ENCODE results near the gene COL6A1.
A peak's percentile ranks its signal among the peaks of the same experiment; 100 is the strongest.

The COL6A1 gene

DNA sequence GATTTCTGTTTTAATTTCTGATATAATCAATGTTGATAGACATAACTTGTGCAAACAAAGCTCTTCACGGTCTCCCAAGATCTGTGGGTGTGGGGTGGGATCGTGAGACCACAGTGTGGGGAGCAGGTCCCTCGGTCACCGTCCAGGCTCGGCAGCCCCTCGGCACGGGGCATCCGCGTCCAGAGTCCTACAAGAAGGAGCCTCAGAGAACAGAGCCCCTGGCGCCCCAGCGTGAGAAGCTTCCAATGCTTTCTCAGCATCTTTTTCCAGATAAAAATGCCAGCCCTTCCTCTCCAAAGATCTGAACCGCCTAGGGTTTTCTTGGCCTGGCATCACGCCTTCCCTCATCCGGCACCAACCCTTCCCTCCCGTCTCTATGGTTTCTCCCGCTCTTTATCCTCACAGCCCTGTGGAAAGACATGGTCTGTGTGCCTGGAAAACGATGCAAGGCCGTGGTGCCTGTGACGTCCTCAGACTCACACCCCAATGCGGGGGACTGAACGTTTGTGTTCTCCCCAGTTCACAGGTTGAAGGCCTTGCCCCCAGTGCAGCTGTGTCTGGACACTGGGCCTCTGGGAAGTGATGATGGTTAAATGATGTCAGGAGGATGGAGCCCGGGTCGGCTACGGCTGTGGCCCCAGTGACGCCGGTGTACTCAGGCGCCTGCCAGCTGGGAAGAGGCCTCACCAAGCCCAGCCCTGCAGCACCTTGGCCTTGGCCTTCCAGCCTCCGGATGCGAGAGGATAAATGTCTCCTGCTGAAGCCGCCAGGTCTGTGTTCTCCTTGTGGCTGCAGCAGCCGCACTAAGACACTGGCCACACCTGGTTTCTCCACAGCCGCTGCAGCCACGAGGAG, 70.5 kb downstream of the COL6A1 start:
- no peaks in the 10 kb centered on the region for H3K36me3 Mint-ChIP-seq
- peak overlapping the region; percentile 70 for H3K27ac Mint-ChIP-seq
- peaks cover 25% of the 10 kb centered on the region for H3K4me1 Mint-ChIP-seq (ENCODE audit: low read depth)
- H3K9me3 Mint-ChIP-seq (ENCODE audit: low read depth): no peaks in the 10 kb centered on the region
- H3K27me3 Mint-ChIP-seq: no peaks in the 10 kb centered on the region
- no peak overlapping the region for H3K4me3 Mint-ChIP-seq

DNA sequence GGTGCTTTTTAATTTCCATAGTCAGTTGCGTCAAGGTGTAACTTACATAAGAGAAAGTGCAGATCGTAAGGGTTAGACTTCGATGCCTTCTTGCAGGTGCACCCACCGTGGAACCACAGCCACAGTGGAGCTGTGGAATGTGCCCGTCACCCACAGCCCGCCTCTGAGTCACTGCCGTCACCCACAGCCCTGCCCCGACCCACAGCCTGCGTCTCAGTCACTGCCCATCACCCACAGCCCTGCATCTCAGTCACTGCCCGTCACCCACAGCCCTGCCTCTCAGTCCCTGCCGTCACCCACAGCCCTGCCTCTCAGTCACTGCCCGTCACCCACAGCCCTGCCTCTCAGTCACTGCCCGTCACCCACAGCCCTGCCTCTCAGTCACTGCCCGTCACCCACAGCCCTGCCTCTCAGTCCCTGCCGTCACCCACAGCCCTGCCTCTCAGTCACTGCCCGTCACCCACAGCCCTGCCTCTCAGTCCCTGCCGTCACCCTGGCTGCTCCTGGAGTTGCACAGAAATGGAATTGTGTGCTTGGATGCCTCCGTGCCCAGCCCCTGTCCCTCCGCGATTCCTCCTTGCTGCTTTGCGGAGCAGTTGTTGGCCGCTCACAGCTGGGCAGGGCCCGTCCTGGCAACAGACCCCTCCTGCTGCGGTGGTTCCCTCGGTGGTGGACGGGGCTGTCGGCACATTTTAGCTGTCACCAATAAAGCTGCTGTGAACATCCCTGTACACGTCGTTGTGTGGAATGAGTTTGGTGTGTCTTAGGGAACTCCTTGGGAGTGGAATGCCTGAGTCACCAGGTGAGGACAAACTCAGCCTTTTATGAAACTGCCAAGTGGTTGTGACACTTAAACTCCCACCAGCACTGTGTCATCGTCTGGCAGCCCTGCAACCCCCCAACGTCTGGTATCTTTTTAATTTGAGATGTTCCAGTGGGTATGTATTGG, 71.4 kb downstream of the COL6A1 start:
- Mint-ChIP-seq H3K4me1 (ENCODE audit: low read depth) (peaks cover 34% of the 10 kb centered on the region), H3K27me3 (no peaks in the 10 kb centered on the region), H3K9me3 (ENCODE audit: low read depth) (no peaks in the 10 kb centered on the region), H3K36me3 (no peaks in the 10 kb centered on the region), H3K27ac (peak overlapping the region; percentile 94), H3K4me3 (peak overlapping the region; percentile 69)

DNA sequence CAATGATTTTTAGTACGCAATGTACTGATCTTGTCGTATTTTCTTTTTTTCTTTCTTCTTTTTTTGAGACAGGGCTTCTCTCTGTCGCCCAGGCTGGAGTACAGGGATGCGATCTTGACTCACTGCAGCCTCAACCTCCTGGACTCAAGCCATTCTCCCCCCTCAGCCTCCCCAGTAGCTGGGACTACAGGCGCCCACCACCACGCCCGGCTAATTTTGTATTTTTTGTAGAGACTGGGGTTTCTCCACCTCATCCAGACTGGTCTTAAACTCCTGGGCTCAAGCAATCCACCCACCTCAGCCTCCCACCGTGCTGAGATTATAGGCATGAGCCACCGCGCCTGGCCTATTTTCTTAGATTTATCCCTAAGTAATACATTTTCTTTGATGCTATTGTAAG, 72.5 kb downstream of the COL6A1 start:
- Mint-ChIP-seq H3K27ac (peak overlapping the region; percentile 58), H3K4me3 (no peak overlapping the region), H3K9me3 (ENCODE audit: low read depth) (no peaks in the 10 kb centered on the region), H3K4me1 (ENCODE audit: low read depth) (peaks cover 44% of the 10 kb centered on the region), H3K36me3 (no peaks in the 10 kb centered on the region), H3K27me3 (no peaks in the 10 kb centered on the region)

DNA sequence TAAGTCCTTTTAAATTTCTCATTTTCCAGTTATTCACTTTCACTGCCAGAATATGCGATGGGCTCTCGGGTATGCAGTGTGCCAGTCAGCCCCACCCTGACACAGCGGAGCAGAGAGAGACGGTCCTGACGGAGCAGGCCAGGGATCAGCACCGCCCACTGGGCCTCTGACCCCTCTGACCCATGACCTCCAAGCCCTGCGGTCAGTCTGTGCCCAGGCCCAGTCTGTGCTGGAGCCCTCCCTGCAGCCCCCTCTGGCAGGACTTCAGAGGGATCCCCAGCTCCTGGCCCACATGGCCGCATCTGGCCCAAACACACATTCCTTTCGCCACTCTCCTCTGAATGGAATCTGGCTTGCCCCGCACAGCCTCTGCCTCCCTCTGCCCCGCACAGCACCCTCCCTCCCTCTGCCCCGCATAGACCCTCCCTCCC, 72.9 kb downstream of the COL6A1 start:
- Mint-ChIP-seq H3K4me3 (no peak overlapping the region), H3K36me3 (no peaks in the 10 kb centered on the region), H3K9me3 (ENCODE audit: low read depth) (no peaks in the 10 kb centered on the region), H3K27ac (peak overlapping the region; percentile 58), H3K4me1 (ENCODE audit: low read depth) (peaks cover 47% of the 10 kb centered on the region), H3K27me3 (no peaks in the 10 kb centered on the region)
